ENCODE measurements around the gene ERBIN. TPM values are rescaled to one million over a fixed set of nuclear protein-coding genes. Genes with fewer than 3 reads are reported as not detected.

Gene ERBIN
- total RNA-seq, 1 experiment from 2014 or later, result 38.9 TPM

DNA sequence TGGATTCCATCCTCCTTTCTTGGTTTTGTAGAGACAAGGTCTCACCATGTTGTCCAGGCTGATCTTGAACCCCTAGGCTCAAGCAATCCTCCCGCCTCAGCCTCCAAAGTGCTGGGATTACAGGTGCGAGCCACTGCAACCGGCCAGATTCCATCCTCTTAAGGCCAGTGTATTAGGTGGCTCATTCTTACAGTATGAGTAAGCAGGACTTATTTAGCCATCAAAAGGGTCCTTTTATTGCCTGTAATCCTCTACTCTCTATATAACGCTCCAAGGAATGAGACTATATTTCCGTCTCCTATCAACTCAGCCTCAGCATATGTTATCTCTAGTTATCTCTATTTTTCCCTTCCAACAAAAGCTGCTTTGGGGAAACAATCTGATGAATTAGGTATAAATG is 3.0 kb upstream of the ERBIN start:
- POLR2A ChIA-PET (ENCODE audit: unreplicated experiment), result no interaction called here
- Histone ChIP-seq H2AFZ (ENCODE audit: low read length) (no peak overlapping the region), H3K36me3 (ENCODE audit: low read depth, low read length) (no peaks in the 10 kb centered on the region), H3K9ac (ENCODE audit: low read length) (no peak overlapping the region), H3K4me1 (ENCODE audit: insufficient read depth, low read length) (peaks cover 15% of the 10 kb centered on the region), H3K4me3 (ENCODE audit: low read length) (no peak overlapping the region), H4K20me1 (ENCODE audit: low read length) (peaks cover 6% of the 10 kb centered on the region), H3K27ac (ENCODE audit: low read length) (no peak overlapping the region), H3K9me2 (replicated peaks; ENCODE audit: low read length) (no peaks in the 10 kb centered on the region), H3K9me3 (ENCODE audit: low read length) (no peaks in the 10 kb centered on the region), H3K79me2 (ENCODE audit: low read length) (peaks cover 39% of the 10 kb centered on the region), H3F3A (ENCODE audit: low read length, unreplicated experiment) (no peaks in the 10 kb centered on the region), H3K27me3 (ENCODE audit: low read length) (no peaks in the 10 kb centered on the region), H3K4me2 (ENCODE audit: low read length) (peak overlapping the region; percentile 85; the same call in 1 of the 2 replicates)
- TF ChIP-seq EZH2phosphoT487 (IDR thresholded peaks at IDR 0.05; ENCODE audit: borderline replicate concordance, low read length), result no peak
- TF ChIP-seq CTCF (conservative IDR thresholded peaks at IDR 0.05; ENCODE audit: low read depth, low read length), result no peak
- TF ChIP-seq EZH2 (IDR thresholded peaks at IDR 0.05; ENCODE audit: low read length, unreplicated experiment), result no peak
- DNase-seq (peak; percentile 40), ATAC-seq (peak; percentile 9; the same call in 1 of the 2 replicates)
- intact Hi-C loops (cut with micrococcal nuclease), result loop anchor here (10.0 kb wide), 1 partner anchor 221 kb away; the partner anchor contains the start of gene SREK1
- BruUV-seq (replicated peaks), result no TSS peak
- CTCF ChIA-PET, result no interaction called here

DNA sequence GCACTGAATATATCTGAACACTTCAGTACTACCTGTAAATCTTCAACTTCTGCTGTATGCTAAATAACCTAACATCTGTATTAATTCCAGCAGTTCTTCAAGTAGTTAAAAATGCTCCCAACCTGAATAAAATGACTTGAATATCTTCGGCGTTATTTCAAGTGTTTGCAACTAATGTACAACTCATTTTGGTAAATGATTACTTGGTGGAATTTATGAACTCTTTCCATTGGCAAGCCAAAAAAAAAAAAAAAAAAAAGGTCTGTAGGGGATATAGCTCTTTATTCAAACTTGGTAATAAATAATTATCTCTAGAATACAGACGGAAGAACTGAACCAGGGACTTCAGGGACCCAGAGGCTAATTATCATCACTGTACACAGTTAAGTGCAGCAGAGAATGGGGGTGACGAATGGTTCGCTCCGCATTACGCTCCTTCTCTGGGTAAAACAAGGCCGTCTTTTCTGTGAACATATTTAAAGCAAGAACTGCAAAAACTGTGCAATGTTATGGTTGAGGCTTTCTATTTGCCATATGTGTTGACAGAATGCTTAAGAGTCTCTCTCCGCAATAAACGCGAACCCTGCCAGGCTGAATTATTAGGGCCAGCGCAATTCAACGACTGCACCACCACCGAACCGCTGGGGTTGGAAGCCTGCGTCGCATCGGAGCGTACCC is 1.9 kb upstream of the ERBIN start:
- no peak for ATAC-seq
- POLR2A ChIA-PET (ENCODE audit: unreplicated experiment), result interaction anchor here (0.6 to 0.7 kb wide), 3 partner anchors 90 to 174 kb away, joined by 3 to 13 read pairs (median 4); no protein-coding TSS in a partner anchor

More for the DNA sequence above, 1.9 kb upstream of the ERBIN start:
- Histone ChIP-seq H3K4me1 (ENCODE audit: insufficient read depth, low read length) (peaks cover 15% of the 10 kb centered on the region), H2AFZ (ENCODE audit: low read length) (peak overlapping the region; percentile 53), H4K20me1 (ENCODE audit: low read length) (peaks cover 13% of the 10 kb centered on the region), H3K36me3 (ENCODE audit: low read depth, low read length) (no peaks in the 10 kb centered on the region), H3K4me2 (ENCODE audit: low read length) (peak overlapping the region; percentile 85), H3K4me3 (ENCODE audit: low read length) (peak overlapping the region; percentile 68), H3K79me2 (ENCODE audit: low read length) (peaks cover 51% of the 10 kb centered on the region), H3K27ac (ENCODE audit: low read length) (peak overlapping the region; percentile 79), H3K27me3 (ENCODE audit: low read length) (no peaks in the 10 kb centered on the region), H3K9ac (ENCODE audit: low read length) (peak overlapping the region; percentile 77), H3K9me3 (ENCODE audit: low read length) (no peaks in the 10 kb centered on the region), H3K9me2 (replicated peaks; ENCODE audit: low read length) (no peaks in the 10 kb centered on the region), H3F3A (ENCODE audit: low read length, unreplicated experiment) (no peaks in the 10 kb centered on the region)
- intact Hi-C loops (cut with micrococcal nuclease), result loop anchor here (5.0 to 10.0 kb wide), 5 partner anchors 52 to 220 kb away; partner anchors contain the start of genes NLN, SGTB and SREK1
- CTCF ChIA-PET, result no interaction called here
- TF ChIP-seq CTCF (conservative IDR thresholded peaks at IDR 0.05; ENCODE audit: low read depth, low read length), result no peak
- TF ChIP-seq EZH2phosphoT487 (IDR thresholded peaks at IDR 0.05; ENCODE audit: borderline replicate concordance, low read length), result no peak
- TF ChIP-seq EZH2 (IDR thresholded peaks at IDR 0.05; ENCODE audit: low read length, unreplicated experiment), result no peak
- BruUV-seq (replicated peaks), result TSS peak; percentile 64
- peak; percentile 1 for DNase-seq

Measured in PC-3 (cell line).